D721Med (cell line): ENCODE measurements around the gene ADAMTSL1.

Experiments
- DNase-seq: peaks from one replicate; pipeline ENCODE4 v3.0.0; 2011; ENCODE audit warnings: low spot score; ENCODE audit not compliant: insufficient read length
- FAIRE-seq: peaks from 2 replicates; lab custom pipeline; 2011; peaks lifted over from hg19 to GRCh38; lab: Jason Lieb, UNC
- CTCF ChIP-seq: IDR thresholded peaks from 2 replicates; pipeline ENCODE4 v1.5.1; 2012; ENCODE audit warnings: mild to moderate bottlenecking, control low read depth; ENCODE audit not compliant: insufficient read depth; ENCODE audit errors: missing control alignments

Gene ADAMTSL1

GRCh38 chr9:18598969-18599368, 125.0 kb downstream of the ADAMTSL1 start:
- DNase-seq (no peak), FAIRE-seq (no peak)
- no peak for TF ChIP-seq CTCF

- no peak for DNase-seq
- no peak for TF ChIP-seq CTCF
- FAIRE-seq, result no peak
These were observed 127.1 kb downstream of the ADAMTSL1 start for GRCh38 chr9:18601026-18601425.

GRCh38 chr9:18601956-18602355, 128.0 kb downstream of the ADAMTSL1 start:
- DNase-seq (no peak), FAIRE-seq (no peak)
- no peak for TF ChIP-seq CTCF

GRCh38 chr9:18604767-18605730, 131.1 kb downstream of the ADAMTSL1 start:
- DNase-seq (no peak), FAIRE-seq (no peak)

GRCh38 chr9:18605766-18606180, 131.8 kb downstream of the ADAMTSL1 start:
- no peak for TF ChIP-seq CTCF
- DNase-seq, result no peak
- FAIRE-seq, result no peak

More at GRCh38 chr9:18604767-18605730, 131.1 kb downstream of the ADAMTSL1 start:
- no peak for TF ChIP-seq CTCF

GRCh38 chr9:18606281-18606680, 132.3 kb downstream of the ADAMTSL1 start:
- DNase-seq, result no peak
- FAIRE-seq, result no peak
- TF ChIP-seq CTCF, result no peak

- TF ChIP-seq CTCF, result no peak
- DNase-seq, result no peak
- FAIRE-seq, result no peak
These were observed 132.9 kb downstream of the ADAMTSL1 start for GRCh38 chr9:18606846-18607245.
